ENCODE measurements around the gene ATP11C.
A peak's percentile ranks its signal among the peaks of the same experiment; 100 is the strongest.

The ATP11C gene

GRCh38 chrX:139932901-139933796, at the start of gene ATP11C:
Gene ATP11C (minus strand): TSS chrX:139933053. CDS start chrX:139932042, 1,011 bp downstream.
- H3K27ac ChIP-seq: peak within 1 kb of the TSS; percentile 79
- no peak for TF ChIP-seq CTCF (IDR thresholded peaks at IDR 0.05)
- no peak for TF ChIP-seq ZFX (IDR thresholded peaks at IDR 0.05; ENCODE audit: borderline replicate concordance)

GRCh38 chrX:139974471-139974870, 41.6 kb upstream of the ATP11C start:
- H3K27ac ChIP-seq: no peak overlapping the region
- TF ChIP-seq ZFX (IDR thresholded peaks at IDR 0.05; ENCODE audit: borderline replicate concordance): no peak
- TF ChIP-seq CTCF (IDR thresholded peaks at IDR 0.05): no peak

GRCh38 chrX:139972629-139973624, 40.1 kb upstream of the ATP11C start:
- no peak for TF ChIP-seq ZFX (IDR thresholded peaks at IDR 0.05; ENCODE audit: borderline replicate concordance)
- TF ChIP-seq CTCF (IDR thresholded peaks at IDR 0.05): no peak
- H3K27ac ChIP-seq: no peak overlapping the region

- H3K27ac ChIP-seq: no peak overlapping the region
- TF ChIP-seq CTCF (IDR thresholded peaks at IDR 0.05) (no peak), ZFX (IDR thresholded peaks at IDR 0.05; ENCODE audit: borderline replicate concordance) (no peak)
Observed at GRCh38 chrX:139972113-139972512, 39.3 kb upstream of the ATP11C start.

GRCh38 chrX:139971394-139971749, 38.5 kb upstream of the ATP11C start:
- no peak overlapping the region for H3K27ac ChIP-seq
- TF ChIP-seq CTCF (IDR thresholded peaks at IDR 0.05) (no peak), ZFX (IDR thresholded peaks at IDR 0.05; ENCODE audit: borderline replicate concordance) (no peak)

GRCh38 chrX:139969286-139969685, 36.4 kb upstream of the ATP11C start:
- TF ChIP-seq CTCF (IDR thresholded peaks at IDR 0.05) (no peak), ZFX (IDR thresholded peaks at IDR 0.05; ENCODE audit: borderline replicate concordance) (no peak)

More at GRCh38 chrX:139969286-139969685, 36.4 kb upstream of the ATP11C start:
- no peak overlapping the region for H3K27ac ChIP-seq
